HepG2 (cell line): ENCODE data around the gene USP5. TPM values are rescaled to one million over a fixed set of nuclear protein-coding genes. Genes with fewer than 3 reads are reported as not detected.

ENCODE experiments used
- CCAR2 ChIP-seq: fragments of 200-400 bp; formaldehyde crosslinking; optimal IDR thresholded peaks from 2 replicates; pipeline ENCODE3; 2018; ENCODE audit warnings: low read depth, mild to moderate bottlenecking, low read length, moderate library complexity
- KLF13 ChIP-seq: sonication (generic); formaldehyde crosslinking; IDR thresholded peaks from 2 replicates; pipeline ENCODE4 v1.4.0; 2020; ENCODE audit warnings: mild to moderate bottlenecking, missing genetic modification reagents
- MED8 ChIP-seq: sonication (generic); formaldehyde crosslinking; IDR thresholded peaks from 2 replicates; pipeline ENCODE4 v1.8.1; 2023; ENCODE audit warnings: mild to moderate bottlenecking, missing genetic modification reagents; ENCODE audit not compliant: insufficient replicate concordance
- MEIS1 ChIP-seq: sonication (generic); formaldehyde crosslinking; IDR thresholded peaks from 2 replicates; pipeline ENCODE4 v1.9.0; 2021; ENCODE audit warnings: mild to moderate bottlenecking, missing genetic modification reagents, moderate library complexity, borderline replicate concordance
- NCOA1 ChIP-seq: sonication (generic); formaldehyde crosslinking; IDR thresholded peaks from 2 replicates; pipeline ENCODE4 v1.9.0; 2021; ENCODE audit warnings: missing genetic modification reagents
- PHB2 ChIP-seq: fragments of 450-650 bp; IDR thresholded peaks from 2 replicates; pipeline ENCODE4 v1.6.1; 2018; ENCODE audit not compliant: partially characterized antibody
- POLR2A ChIP-seq, 2 experiments: IDR thresholded peaks; 2 replicates each; pipeline ENCODE4 v1.6.1; 2011; ENCODE audit warnings: low read depth in 2 of 2, low read length in 2 of 2, mild to moderate bottlenecking in 1 of 2, moderate library complexity in 1 of 2; ENCODE audit not compliant: insufficient read depth in 1 of 2
- RARA ChIP-seq: IDR thresholded peaks from 2 replicates; pipeline ENCODE4 v1.6.1; 2016; ENCODE audit warnings: missing genetic modification reagents, missing compliant biosample characterization
- RXRA ChIP-seq: sonication (generic); formaldehyde crosslinking; IDR thresholded peaks from 2 replicates; pipeline ENCODE4 v1.5.1; 2020; ENCODE audit warnings: missing genetic modification reagents
- SNAPC4 ChIP-seq: sonication (generic); formaldehyde crosslinking; IDR thresholded peaks from 2 replicates; pipeline ENCODE4 v1.4.0; 2020; ENCODE audit warnings: mild to moderate bottlenecking, missing genetic modification reagents
- YY1 ChIP-seq: IDR thresholded peaks from 2 replicates; pipeline ENCODE4 v1.6.1; 2011; ENCODE audit warnings: low read length, low read depth, moderate library complexity, mild to moderate bottlenecking; ENCODE audit not compliant: insufficient read depth, insufficient replicate concordance
- ZBTB21 ChIP-seq: sonication (generic); formaldehyde crosslinking; IDR thresholded peaks from 2 replicates; pipeline ENCODE4 v1.4.0; 2020; ENCODE audit warnings: missing genetic modification reagents
- ZFP36L1 ChIP-seq: sonication (generic); formaldehyde crosslinking; IDR thresholded peaks from 2 replicates; pipeline ENCODE4 v1.8.0; 2022; ENCODE audit warnings: mild to moderate bottlenecking, missing genetic modification reagents, moderate library complexity
- ZNF350 ChIP-seq: sonication (generic); formaldehyde crosslinking; IDR thresholded peaks from 2 replicates; pipeline ENCODE4 v1.4.0; 2020; ENCODE audit warnings: mild to moderate bottlenecking, low read depth, missing genetic modification reagents, borderline replicate concordance
- ZNF432 ChIP-seq: sonication (generic); formaldehyde crosslinking; IDR thresholded peaks from 2 replicates; pipeline ENCODE4 v1.5.0; 2020; ENCODE audit warnings: missing genetic modification reagents, mild to moderate bottlenecking, borderline replicate concordance
- ZNF446 ChIP-seq: sonication (generic); formaldehyde crosslinking; IDR thresholded peaks from 2 replicates; pipeline ENCODE4 v1.5.0; 2020; ENCODE audit warnings: mild to moderate bottlenecking, missing genetic modification reagents
- ZNF598 ChIP-seq: sonication (generic); formaldehyde crosslinking; IDR thresholded peaks from 2 replicates; pipeline ENCODE4 v1.5.1; 2020; ENCODE audit warnings: mild to moderate bottlenecking, missing genetic modification reagents, borderline replicate concordance
- polyA plus RNA-seq, 8 experiments: library from polyadenylated mRNA; depleted of rRNA in 3 of 8; stranded (reverse) in 7 of 8; unstranded in 1 of 8; fragments of >200 nt; fragmentation: Illumina TruSeq in 4 of 8; extraction: Trizol in 4 of 8; gene quantifications; 2 replicates each; pipeline versions ENCODE4 v1.2.1 to v1.2.3, GENCODE V29; 2011 to 2016; ENCODE audit warnings: low read depth in 4 of 8, missing spikeins in 1 of 8, mixed read lengths in 1 of 8; ENCODE audit not compliant: insufficient read depth in 1 of 8
- total RNA-seq, 5 experiments: library from RNA; depleted of rRNA; stranded (reverse); fragments of >200 nt; fragmentation: Illumina TruSeq; extraction: Trizol; gene quantifications; 2 replicates each; pipeline ENCODE4 v1.2.3, GENCODE V29; 2016; ENCODE audit warnings: low read depth in 1 of 5
- TF ChIP-seq, protein P1 (sequence below): sonication (generic); formaldehyde crosslinking; IDR thresholded peaks from 2 replicates; pipeline ENCODE4 v1.4.0; 2020; ENCODE audit warnings: missing genetic modification reagents, borderline replicate concordance
- TF ChIP-seq, protein P2 (sequence below): sonication (generic); formaldehyde crosslinking; IDR thresholded peaks from 2 replicates; pipeline ENCODE4 v1.4.0; 2020; ENCODE audit warnings: missing genetic modification reagents, low read depth, mild to moderate bottlenecking, borderline replicate concordance

The USP5 gene
- total and polyA plus RNA-seq, 2 of the 13 experiments (the other 11 are each of a cell fraction or from before 2014, with no cell fraction given), result 39.6 to 56.0 TPM

GRCh38 chr12:6851153-6851920 lies 613 bp upstream of the USP5 start, which contains the start of gene CDCA3 (continued):
- TF ChIP-seq SNAPC4 (CRISPR knock-in tag), result no peak
- TF ChIP-seq POLR2A (IDR thresholded peaks at IDR 0.05; ENCODE audit: insufficient read depth in 1 of 2, low read depth in 2 of 2, low read length in 2 of 2), result peak; percentile 84 to 95
- TF ChIP-seq, protein P1, sequence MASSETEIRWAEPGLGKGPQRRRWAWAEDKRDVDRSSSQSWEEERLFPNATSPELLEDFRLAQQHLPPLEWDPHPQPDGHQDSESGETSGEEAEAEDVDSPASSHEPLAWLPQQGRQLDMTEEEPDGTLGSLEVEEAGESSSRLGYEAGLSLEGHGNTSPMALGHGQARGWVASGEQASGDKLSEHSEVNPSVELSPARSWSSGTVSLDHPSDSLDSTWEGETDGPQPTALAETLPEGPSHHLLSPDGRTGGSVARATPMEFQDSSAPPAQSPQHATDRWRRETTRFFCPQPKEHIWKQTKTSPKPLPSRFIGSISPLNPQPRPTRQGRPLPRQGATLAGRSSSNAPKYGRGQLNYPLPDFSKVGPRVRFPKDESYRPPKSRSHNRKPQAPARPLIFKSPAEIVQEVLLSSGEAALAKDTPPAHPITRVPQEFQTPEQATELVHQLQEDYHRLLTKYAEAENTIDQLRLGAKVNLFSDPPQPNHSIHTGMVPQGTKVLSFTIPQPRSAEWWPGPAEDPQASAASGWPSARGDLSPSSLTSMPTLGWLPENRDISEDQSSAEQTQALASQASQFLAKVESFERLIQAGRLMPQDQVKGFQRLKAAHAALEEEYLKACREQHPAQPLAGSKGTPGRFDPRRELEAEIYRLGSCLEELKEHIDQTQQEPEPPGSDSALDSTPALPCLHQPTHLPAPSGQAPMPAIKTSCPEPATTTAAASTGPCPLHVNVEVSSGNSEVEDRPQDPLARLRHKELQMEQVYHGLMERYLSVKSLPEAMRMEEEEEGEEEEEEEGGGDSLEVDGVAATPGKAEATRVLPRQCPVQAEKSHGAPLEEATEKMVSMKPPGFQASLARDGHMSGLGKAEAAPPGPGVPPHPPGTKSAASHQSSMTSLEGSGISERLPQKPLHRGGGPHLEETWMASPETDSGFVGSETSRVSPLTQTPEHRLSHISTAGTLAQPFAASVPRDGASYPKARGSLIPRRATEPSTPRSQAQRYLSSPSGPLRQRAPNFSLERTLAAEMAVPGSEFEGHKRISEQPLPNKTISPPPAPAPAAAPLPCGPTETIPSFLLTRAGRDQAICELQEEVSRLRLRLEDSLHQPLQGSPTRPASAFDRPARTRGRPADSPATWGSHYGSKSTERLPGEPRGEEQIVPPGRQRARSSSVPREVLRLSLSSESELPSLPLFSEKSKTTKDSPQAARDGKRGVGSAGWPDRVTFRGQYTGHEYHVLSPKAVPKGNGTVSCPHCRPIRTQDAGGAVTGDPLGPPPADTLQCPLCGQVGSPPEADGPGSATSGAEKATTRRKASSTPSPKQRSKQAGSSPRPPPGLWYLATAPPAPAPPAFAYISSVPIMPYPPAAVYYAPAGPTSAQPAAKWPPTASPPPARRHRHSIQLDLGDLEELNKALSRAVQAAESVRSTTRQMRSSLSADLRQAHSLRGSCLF (CRISPR knock-in tag), result 0 out of 2 replicates have a peak, but pooled peaks have one; percentile 49
- TF ChIP-seq KLF13 (CRISPR knock-in tag), result no peak
- no peak for TF ChIP-seq PHB2
- no peak for TF ChIP-seq YY1
- peak; percentile 82; the same call in 1 of the 2 replicates for TF ChIP-seq ZFP36L1 (CRISPR knock-in tag)
- no peak for TF ChIP-seq ZNF432 (CRISPR knock-in tag)
- TF ChIP-seq RARA (CRISPR knock-in tag), result no peak
- TF ChIP-seq CCAR2, result no peak
- TF ChIP-seq, protein P2, sequence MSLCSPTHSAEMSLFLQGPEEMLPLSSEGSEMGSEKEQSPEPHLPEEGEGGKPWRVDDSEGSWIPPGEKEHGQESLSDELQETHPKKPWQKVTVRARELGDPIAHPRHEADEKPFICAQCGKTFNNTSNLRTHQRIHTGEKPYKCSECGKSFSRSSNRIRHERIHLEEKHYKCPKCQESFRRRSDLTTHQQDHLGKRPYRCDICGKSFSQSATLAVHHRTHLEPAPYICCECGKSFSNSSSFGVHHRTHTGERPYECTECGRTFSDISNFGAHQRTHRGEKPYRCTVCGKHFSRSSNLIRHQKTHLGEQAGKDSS (CRISPR knock-in tag), result no peak
- TF ChIP-seq MEIS1 (CRISPR knock-in tag), result no peak; the same call in 1 of the 2 replicates
- 0 out of 2 replicates have a peak, but pooled peaks have one; percentile 10 for TF ChIP-seq ZNF598 (CRISPR knock-in tag)
- 0 out of 2 replicates have a peak, but pooled peaks have one; percentile 3 for TF ChIP-seq NCOA1
- no peak for TF ChIP-seq ZNF350 (CRISPR knock-in tag)
- TF ChIP-seq ZBTB21 (CRISPR knock-in tag), result no peak
- TF ChIP-seq RXRA, result no peak
- TF ChIP-seq ZNF446, result no peak
- no peak for TF ChIP-seq MED8
